Measurements from ENCODE around the gene GPR61.

GPR61 gene

GRCh38 chr1:109532365-109533136, 7.1 kb upstream of the GPR61 start:
- no peak overlapping the region for H3K27ac ChIP-seq

GRCh38 chr1:109534307-109534858, 5.3 kb upstream of the GPR61 start:
- Histone ChIP-seq H3K27ac (no peak overlapping the region), H3K9me3 (no peaks in the 10 kb centered on the region), H3K4me1 (ENCODE audit: control insufficient read depth in 1 of 2, insufficient read depth in 1 of 2, low read depth in 1 of 2, low read length in 1 of 2) (peaks cover 9% of the 10 kb centered on the region in 2 experiments), H3K27me3 (no peaks in the 10 kb centered on the region), H3K36me3 (no peaks in the 10 kb centered on the region), H3K4me3 (ENCODE audit: low read depth in 1 of 2, low read length in 1 of 2) (no peak overlapping the region)
- no peak for TF ChIP-seq CTCF (IDR thresholded peaks at IDR 0.05)

More at GRCh38 chr1:109532365-109533136, 7.1 kb upstream of the GPR61 start:
- H3K27me3 ChIP-seq: no peaks in the 10 kb centered on the region
- H3K4me1 ChIP-seq (ENCODE audit: control insufficient read depth in 1 of 2, insufficient read depth in 1 of 2, low read depth in 1 of 2, low read length in 1 of 2): peaks cover 9% of the 10 kb centered on the region in 2 experiments
- no peaks in the 10 kb centered on the region for H3K36me3 ChIP-seq
- H3K4me3 ChIP-seq (ENCODE audit: low read depth in 1 of 2, low read length in 1 of 2): peak overlapping the region in 1 of 2 experiments; percentile 14
- peak; percentile 95 for TF ChIP-seq CTCF (IDR thresholded peaks at IDR 0.05)
- no peaks in the 10 kb centered on the region for H3K9me3 ChIP-seq

GRCh38 chr1:109535481-109535880, 4.2 kb upstream of the GPR61 start:
- Histone ChIP-seq H3K27ac (no peak overlapping the region), H3K9me3 (no peaks in the 10 kb centered on the region), H3K27me3 (no peaks in the 10 kb centered on the region), H3K4me3 (ENCODE audit: low read depth in 1 of 2, low read length in 1 of 2) (no peak overlapping the region), H3K4me1 (ENCODE audit: control insufficient read depth in 1 of 2, insufficient read depth in 1 of 2, low read depth in 1 of 2, low read length in 1 of 2) (peaks cover 9% of the 10 kb centered on the region in 2 experiments), H3K36me3 (no peaks in the 10 kb centered on the region)
- TF ChIP-seq CTCF (IDR thresholded peaks at IDR 0.05): no peak

- H3K27ac ChIP-seq: no peak overlapping the region
- TF ChIP-seq CTCF (IDR thresholded peaks at IDR 0.05): no peak
- H3K36me3 ChIP-seq: no peaks in the 10 kb centered on the region
- no peaks in the 10 kb centered on the region for H3K27me3 ChIP-seq
- H3K4me1 ChIP-seq (ENCODE audit: control insufficient read depth in 1 of 2, insufficient read depth in 1 of 2, low read depth in 1 of 2, low read length in 1 of 2): peaks cover 9% of the 10 kb centered on the region in 2 experiments
- H3K4me3 ChIP-seq (ENCODE audit: low read depth in 1 of 2, low read length in 1 of 2): no peak overlapping the region
- H3K9me3 ChIP-seq: no peaks in the 10 kb centered on the region
Measured at GRCh38 chr1:109535971-109536491, 3.6 kb upstream of the GPR61 start.

- H3K4me1 ChIP-seq (ENCODE audit: control insufficient read depth in 1 of 2, insufficient read depth in 1 of 2, low read depth in 1 of 2, low read length in 1 of 2): peaks cover 3% of the 10 kb centered on the region in 2 experiments
- no peaks in the 10 kb centered on the region for H3K27me3 ChIP-seq
- TF ChIP-seq CTCF (IDR thresholded peaks at IDR 0.05): no peak
- no peak overlapping the region for H3K27ac ChIP-seq
- H3K36me3 ChIP-seq: no peaks in the 10 kb centered on the region
- H3K4me3 ChIP-seq (ENCODE audit: low read depth in 1 of 2, low read length in 1 of 2): no peak overlapping the region
- no peaks in the 10 kb centered on the region for H3K9me3 ChIP-seq
Measured at GRCh38 chr1:109537450-109538178, 2.1 kb upstream of the GPR61 start.
